GM19467 (cell line): Measurements from ENCODE around the gene C9orf57.
"Not testable (repeated sequence)": the region's sequence is repeated elsewhere in the genome, so short reads cannot be mapped to it uniquely, and the experiment has no call there.

Experiments used
- ATAC-seq: cut with Tn5 transposase; IDR thresholded peaks from one replicate; pipeline ENCODE4 v1.9.1; 2021; ENCODE audit warnings: mild to moderate bottlenecking, moderate library complexity; ENCODE audit not compliant: unreplicated experiment

C9orf57 gene

DNA sequence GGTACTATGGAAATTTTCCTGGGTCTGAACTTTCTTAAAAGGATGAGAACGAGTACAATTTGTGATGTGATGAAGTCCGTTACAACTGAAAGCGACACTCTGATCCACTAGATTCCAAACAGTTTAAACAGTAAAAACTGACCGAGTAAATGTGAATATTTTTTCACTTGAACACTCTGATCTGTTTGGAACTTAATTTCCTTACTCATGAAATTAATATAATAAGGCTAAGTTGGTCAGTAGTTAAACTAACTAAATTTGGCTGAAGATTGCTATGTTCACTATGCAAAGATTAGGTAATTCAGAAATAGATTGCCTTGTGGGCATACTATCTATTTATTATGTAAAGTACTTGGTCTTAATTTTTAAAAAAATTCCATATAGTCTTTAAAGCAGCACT, at the start of gene C9orf57:
TSS of gene C9orf57 (minus strand) at position 101 of the 400 bp plus-strand sequence. CDS start 1,282 bp downstream, outside the sequence.
- ATAC-seq: no peak

DNA sequence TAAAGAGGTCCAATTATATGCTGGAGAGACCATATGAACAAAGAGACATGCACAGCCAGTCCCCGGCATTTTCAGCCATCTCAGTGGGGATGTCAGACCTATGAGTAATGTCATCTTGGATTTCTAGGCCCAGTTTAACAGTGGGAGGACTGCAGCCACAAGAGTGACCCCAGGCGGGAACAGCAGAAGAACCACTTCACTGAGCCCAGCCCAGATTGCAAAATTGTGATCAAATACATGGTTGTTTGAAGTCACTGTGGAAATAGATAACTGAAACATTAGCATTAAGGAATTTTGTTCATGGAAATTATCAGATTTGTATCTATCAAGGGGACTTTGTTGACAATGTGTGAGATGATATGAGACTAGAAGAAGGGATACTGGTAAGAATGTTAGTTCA, 42.1 kb upstream of the C9orf57 start:
- ATAC-seq: no peak

DNA sequence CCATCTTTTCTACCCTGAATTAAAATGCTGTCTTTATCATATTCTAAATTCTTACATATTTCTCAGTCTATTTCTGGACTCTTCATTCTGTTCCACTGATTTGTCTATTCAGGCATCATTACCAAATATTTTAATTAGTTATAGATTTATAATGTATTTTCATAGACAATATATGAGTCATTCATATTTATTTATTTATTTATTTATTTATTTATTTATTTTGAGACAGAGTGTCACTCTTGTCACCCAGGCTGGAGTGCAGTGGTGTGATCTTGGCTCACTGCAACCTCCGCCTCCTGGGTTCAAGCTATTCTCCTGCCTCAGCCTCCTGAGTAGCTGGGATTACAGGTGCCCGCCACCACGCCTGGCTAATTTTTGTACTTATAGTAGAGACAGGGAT, 35.1 kb upstream of the C9orf57 start:
- not testable (repeated sequence) for ATAC-seq

GRCh38 chr9:72092820-72093219, 32.4 kb upstream of the C9orf57 start:
- no peak for ATAC-seq

DNA sequence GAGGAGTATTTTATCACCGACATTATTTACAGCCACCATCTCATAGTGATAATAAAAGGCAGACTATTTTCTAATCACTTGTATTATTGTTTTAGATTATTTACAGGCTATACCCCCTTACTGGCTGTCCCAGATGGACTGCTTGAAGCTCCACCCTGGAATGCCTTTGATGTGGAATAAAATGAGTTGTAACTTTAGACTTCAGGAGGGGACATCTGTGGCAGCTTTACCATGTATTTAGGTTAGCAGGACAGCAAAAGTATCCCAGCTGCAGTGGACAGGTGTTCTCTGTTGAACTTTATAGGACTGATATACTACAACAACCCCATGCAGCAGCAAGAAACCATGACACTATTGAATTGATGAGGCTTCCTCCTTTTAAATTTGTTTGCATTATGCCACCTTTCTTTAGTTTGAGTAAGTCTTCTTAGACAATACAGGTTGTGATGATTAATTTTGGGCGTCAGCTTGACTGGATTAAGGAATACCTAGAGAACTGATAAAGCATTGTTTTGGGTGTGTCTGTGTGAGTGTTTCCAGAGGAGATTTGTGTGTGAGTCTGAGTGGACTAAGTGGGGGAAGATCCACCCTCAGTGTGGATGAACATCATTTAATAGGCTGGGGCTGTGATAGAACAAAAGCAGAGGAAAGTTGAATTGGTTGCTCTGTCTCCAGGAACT, 29.2 kb upstream of the C9orf57 start:
- ATAC-seq: no peak

DNA sequence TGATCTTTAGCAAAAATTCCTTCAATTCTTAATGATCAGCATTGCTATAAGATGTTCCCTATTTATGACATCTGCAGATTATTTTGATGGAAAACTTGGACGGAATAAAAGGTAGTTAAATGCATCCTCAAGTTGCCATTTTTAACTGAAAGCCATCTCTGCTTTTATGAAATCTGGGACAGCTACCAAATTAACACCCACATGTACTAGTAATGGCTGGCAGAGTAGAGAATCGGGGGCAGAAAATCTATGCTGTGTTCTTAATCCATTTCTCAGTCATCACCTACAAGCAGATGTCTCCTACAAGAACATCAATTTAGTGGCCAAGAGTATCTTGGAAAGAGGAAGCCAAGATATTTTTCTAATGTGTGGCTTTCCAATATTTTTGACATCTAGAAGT, 22.1 kb upstream of the C9orf57 start:
- ATAC-seq: no peak

DNA sequence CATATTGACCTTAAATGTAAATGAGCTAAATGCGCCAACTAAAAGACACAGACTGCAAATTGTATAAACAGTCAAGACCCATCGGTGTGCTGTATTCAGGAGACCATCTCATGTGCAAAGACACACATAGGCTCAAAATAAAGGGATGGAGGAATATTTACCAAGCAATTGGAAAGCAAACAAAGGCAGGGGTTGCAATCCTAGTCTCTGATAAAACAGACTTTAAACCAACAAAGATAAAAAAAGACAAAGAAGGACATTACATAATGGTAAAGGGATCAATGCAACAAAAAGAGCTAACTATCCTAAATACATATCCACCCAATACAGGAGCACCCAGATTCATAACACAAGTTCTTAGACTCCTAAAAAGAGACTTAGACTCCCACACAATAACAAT, 14.3 kb upstream of the C9orf57 start:
- not testable (repeated sequence) for ATAC-seq

GRCh38 chr9:72065076-72065475, 4.7 kb upstream of the C9orf57 start:
- no peak for ATAC-seq

GRCh38 chr9:72052122-72052521, 8.3 kb downstream of the C9orf57 start:
- ATAC-seq: no peak

DNA sequence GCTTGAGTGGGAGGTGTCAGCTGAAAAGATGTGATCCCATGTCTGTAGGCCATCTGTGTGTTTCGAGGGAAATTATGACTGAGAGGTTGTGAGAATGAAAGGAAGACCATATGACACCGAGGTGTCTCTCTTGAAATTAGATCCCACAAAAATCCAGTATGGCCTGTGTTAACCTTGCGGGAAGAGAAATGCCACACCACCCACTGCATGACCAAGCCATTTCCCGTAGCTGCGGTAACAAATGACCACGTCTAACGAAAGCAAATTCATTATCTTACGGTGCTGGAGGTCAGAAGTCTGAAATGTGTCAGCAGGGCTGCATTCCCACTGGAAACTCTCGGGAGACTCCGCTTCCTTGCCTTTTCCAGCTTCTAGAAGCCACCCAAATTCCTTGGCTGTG, 11.6 kb downstream of the C9orf57 start:
- no peak for ATAC-seq

- ATAC-seq: no peak
Measured at GRCh38 chr9:72046630-72047456, 13.6 kb downstream of the C9orf57 start.

DNA sequence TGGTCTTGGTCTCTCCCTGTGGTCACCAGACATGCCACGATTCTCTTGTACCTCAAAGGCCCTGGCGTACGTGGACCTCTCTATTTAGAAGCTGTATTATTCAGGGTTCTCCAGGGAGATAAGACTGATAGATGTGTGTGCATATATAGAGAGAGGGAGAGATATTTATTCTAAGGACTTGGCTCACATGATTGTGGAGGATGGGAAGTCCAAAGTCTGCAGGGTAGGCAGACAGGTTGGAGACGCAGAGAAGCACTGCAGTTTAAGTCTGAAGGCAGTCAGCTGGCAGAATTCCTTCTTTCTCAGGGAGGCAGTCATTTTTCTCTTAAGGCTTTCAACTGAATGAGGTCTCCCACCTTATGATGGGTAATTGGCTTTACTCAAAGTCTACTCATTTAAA, 16.3 kb downstream of the C9orf57 start:
- ATAC-seq: no peak

- ATAC-seq: no peak
Measured at GRCh38 chr9:72043576-72043975, 16.8 kb downstream of the C9orf57 start.

DNA sequence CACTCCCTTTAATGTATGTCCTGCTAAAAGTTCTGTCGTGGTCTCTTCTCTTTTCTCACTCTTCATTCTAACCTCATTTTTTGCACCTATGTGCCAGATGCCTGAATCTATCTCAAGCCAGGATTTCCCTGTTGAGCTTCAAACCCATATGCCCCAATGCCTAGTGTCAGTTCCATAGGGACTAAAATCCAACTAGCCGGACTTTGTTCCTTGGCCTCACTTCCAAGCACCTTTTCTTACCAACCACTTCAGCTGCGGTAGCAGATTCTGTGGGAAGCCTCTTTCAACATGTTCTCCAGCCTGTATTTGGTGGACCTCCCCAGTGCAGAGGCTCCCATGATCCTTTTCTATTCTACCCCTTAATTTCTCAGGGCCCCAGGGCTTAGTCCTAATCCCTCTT, 17.5 kb downstream of the C9orf57 start:
- ATAC-seq: no peak

DNA sequence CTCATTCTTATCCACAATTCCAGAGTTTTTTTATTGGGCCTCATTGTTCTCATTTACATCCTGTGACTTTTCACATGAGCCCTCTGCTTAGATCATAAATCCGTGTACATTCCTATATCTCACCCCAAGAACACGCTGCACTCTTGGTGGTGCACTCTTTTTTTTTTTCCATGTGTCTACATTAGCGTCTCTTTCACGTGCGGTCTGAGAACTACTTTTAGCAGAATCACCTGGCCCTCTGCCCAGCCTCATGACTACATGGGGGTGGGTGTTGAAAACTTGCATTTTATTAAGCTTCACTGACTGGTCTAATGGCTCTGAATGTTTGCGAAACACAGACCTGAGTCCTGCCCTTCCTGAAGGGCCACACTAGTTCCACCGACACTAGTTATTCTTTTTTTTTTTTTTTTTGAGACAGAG, 18.6 kb downstream of the C9orf57 start:
- ATAC-seq: no peak

GRCh38 chr9:72041369-72041768, 19.0 kb downstream of the C9orf57 start:
- ATAC-seq: no peak

DNA sequence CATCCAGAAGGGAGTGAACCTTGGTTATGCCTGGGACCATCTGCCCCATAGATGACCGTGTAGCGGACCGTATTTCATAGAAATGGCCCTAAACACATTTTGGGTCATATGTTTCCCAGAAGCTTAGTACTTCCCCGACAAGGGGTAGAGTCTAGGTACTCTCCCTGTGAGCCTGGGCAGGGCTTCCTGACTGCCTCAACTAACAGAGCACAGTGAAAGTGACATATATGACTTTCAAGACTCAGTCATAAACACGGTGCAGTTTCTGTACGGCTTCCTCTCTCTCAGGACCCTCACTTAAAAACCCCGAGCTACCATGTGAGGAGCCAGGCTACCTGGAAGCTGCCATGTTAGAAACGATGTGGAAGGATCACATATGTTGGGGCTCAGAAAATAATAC, 20.9 kb downstream of the C9orf57 start:
- no peak for ATAC-seq

DNA sequence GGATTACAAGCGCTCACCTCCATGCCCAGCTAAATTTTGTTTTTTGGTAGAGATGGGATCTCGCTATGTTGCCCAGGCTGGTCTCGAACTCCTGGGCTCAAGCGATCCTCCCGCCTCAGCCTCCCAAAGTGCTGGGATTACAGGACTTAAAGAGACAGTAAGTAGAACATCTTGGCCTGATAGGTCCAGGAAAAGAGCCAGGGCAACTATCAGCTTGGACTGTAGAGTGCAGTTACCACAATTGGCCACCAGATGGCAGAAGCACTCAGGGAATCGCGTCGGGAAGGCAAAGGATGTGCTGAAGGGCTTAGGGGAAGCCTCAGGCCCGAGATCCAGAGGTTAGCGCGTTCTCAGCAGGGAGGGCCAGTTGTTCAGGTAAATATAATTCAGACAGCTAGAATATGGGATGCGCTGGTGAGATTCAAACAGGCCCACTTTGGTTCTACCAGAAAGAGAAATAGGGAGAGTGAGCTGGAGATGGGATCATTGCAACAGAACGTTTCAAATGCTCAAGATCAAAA, 21.5 kb downstream of the C9orf57 start:
- ATAC-seq: peak; percentile 80

DNA sequence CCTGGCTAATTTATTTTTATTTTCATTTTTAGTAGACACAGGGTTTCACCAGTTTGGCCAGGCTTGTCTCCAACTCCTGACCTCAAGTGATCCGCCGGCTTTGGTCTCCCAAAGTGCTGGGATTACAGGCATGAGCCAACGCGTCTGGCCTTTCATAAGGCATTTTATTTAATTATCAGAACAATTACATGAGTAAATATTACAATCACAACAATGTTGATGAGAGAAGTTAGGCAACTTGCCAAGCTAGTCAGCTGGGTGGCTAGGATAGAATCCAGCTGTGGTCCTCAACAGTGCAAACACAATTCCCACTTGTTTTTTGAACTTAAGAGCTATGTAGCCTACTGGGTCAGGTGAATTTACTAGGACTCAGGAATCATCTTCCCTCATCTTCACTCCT, 22.0 kb downstream of the C9orf57 start:
- no peak for ATAC-seq

- no peak for ATAC-seq
Measured at GRCh38 chr9:72037571-72037970, 22.8 kb downstream of the C9orf57 start.

DNA sequence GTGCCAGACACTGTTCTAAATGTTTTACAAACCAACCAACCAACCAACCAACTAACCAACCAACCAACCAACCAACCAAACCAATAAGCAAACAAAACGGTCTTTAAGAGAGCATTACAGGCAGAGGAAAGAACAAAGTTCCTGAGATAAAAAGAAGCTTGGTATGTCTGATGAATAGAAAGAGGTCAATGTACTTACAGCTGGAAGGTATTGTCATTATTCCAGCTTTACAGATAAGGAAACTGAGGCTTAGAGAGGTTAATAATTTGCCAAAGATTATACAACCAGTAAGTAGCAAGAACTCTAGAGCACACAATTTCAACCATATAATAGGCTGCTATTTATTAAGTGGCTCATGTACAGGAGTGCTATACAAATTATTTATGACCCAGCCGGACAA, 29.6 kb downstream of the C9orf57 start:
- no peak for ATAC-seq

- no peak for ATAC-seq
Measured at GRCh38 chr9:72029986-72030385, 30.4 kb downstream of the C9orf57 start.
